GM21390 (cell line): ENCODE measurements around the gene EMCN.
"Not testable (repeated sequence)": the region's sequence is repeated elsewhere in the genome, so short reads cannot be mapped to it uniquely, and the experiment has no call there.

Experiments used
- ATAC-seq: cut with Tn5 transposase; IDR thresholded peaks from one replicate; pipeline ENCODE4 v1.9.1; 2021; ENCODE audit not compliant: unreplicated experiment

Gene EMCN

GRCh38 chr4:100386270-100386669 is 131.6 kb downstream of the EMCN start:
- ATAC-seq, result no peak

DNA sequence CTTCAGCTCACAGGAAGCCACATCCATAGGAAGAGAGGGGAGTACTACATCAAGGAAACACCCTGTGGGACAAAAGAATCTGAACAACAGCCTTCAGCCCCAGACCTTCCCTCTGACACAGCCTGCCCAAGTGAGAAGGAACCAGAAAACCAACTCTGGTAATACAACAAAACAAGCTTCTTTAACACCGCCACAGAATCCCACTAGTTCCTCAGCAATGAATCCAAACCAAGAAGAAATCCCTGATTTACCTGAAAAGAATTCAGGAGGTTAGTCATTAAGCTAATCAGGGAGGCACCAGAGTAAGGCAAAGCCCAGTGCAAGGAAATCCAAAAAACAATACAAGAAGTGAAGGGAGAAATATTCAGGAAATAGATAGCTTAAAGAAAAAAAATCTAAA is 137.4 kb downstream of the EMCN start:
- not testable (repeated sequence) for ATAC-seq

GRCh38 chr4:100379583-100380105 is 138.2 kb downstream of the EMCN start:
- ATAC-seq, result no peak

DNA sequence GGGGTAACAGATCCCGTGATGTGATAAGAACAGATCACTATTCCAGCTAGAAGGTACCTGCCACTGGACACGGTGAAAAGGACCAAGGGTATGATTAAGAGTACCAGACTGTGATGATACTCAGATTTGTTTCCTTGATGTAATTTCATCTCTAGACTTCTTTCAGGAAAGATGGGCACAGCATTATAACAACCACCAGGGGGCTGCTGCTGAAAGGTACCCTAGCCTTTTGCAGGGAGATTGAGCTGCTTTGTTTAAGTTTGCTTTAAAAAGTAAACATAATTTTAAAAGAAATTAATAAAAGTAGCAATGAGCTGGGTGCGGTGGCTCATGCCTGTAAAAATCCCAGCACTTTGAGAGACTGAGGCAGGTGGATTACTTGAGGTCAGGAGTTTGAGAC is 145.4 kb downstream of the EMCN start:
- no peak for ATAC-seq

DNA sequence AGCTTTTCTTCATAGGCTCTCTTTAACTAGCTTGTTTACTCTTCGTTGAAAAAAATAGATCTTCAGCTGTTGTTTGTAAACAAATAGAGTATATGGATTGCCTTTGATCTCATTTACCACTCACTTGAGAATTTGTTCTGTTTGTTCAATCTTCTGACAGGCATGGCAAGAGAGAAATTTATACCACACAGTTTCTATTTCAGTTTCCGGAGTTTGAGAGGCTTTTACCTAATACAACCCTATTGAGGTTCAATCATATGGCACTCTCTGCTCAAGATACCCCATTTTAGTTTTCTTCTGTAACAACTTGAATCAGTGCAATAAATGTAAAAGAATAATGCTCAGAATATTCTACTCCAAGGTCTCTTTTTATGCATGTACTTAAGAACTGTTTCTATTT is 148.0 kb downstream of the EMCN start:
- no peak for ATAC-seq

GRCh38 chr4:100367451-100367850 is 150.4 kb downstream of the EMCN start:
- no peak for ATAC-seq

DNA sequence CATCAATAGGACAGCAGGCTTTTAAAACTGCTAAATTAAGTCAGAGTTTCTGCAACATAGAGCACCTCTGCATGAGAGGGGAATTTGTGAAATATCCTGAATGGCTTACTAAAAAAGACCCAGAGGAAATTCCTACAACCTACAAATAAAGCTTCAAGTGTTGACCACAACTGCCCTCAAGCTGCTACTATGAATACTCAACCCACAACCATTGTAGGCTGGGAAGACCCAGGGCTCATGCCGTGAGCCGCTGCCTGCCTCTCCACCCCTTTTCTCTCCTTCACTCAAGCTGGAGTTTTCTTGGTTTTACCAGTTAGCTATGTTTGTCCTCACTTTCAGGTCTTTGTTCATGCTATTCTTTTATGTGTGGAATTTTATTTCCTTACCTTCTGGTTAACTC is 151.6 kb downstream of the EMCN start:
- no peak for ATAC-seq

GRCh38 chr4:100362366-100362765 is 155.5 kb downstream of the EMCN start:
- ATAC-seq, result no peak

- ATAC-seq, result no peak
Measured at GRCh38 chr4:100361336-100361735, 156.5 kb downstream of the EMCN start.

DNA sequence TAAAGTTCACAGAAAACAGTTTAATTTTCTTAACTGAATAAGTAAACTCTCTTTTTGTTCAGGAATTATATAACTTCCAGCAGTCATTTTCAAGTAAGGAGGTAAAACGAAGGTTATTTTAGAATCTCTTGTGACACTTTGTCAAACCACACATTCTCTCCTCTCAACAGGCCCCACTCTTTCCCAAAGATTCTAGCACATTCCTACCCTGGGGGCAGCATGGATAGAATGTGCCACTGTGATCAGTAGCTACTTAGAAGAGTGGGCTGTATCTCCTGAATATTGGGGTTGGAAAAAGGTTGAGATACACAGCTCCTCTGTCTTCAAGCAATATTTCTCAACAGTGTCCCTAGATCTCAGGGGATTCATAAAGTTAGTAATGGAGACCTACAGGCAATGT is 157.6 kb downstream of the EMCN start:
- ATAC-seq, result no peak

DNA sequence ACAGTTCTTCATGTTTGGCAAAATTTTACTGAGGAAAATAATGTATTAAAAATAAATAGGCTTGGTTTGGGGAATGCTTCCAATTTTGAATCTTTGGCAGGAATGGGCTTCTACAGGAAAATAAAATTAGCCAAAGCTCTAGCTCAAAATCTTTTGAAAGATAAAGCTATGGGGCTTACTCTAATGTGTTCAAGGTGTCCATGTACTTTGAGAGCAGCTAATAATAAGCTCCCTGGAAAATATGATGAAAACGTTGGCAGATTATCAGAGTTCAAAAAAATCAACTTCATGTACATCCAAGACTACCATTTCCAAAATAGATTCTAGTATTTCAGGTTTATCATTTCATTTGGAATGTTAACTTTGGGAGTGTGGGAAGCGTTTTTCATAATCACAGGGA is 158.4 kb downstream of the EMCN start:
- no peak for ATAC-seq

- no peak for ATAC-seq
Measured at GRCh38 chr4:100357542-100357941, 160.3 kb downstream of the EMCN start.

GRCh38 chr4:100356172-100356571 is 161.7 kb downstream of the EMCN start:
- no peak for ATAC-seq

DNA sequence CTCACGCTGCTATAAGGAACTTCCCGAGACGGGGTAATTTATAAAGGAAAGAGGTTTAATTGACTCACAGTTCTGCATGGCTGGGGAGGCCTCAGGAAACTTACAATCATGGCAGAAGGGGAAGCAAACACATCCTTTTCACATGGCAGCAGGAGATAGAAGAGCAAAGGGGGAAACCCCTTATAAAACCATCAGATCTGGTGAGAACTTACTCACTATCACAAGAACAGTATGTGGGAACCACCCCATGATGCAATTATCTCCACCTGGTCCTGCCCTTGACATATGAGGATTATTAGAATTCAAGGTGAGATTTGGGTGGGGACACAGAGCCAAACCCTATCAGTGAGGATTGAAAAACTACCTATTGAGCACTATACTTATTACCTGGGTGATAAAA is 165.5 kb downstream of the EMCN start:
- not testable (repeated sequence) for ATAC-seq

DNA sequence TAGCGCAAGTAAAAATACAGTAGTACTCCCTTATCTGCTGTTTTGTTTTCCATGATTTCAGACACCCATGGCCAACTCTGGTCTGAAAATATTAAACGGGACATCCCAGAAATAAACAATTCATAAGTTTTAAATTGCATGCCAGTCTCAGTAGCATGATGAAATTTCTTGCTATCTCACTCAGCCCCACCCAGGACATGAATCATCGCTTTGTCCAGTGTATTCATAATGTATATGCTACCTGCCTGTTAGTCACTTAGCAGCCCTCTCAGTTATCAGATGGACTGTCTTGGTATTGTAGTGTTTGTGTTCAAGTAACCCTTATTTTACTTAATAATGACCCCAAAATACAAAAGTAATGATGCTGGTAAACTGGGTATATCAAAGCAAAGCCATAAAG is 169.3 kb downstream of the EMCN start:
- ATAC-seq, result no peak

DNA sequence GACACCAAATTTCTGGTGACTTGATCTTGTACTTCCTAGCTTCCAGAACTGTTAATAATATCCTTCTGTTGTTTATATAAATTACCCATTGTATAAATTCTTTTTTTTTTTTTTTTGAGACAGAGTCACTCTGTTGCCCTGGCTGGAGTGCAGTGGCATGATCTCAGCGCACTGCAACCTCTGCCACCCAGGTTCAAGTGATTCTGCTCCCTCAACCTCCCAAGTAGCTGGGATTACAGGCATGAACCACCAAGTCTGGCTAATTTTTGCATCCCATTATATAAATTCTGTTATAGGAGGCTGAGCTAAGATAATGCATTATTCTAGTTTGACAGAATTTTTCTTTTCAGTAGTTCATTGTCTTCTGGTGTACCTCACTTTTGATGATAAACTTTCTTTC is 170.6 kb downstream of the EMCN start:
- no peak for ATAC-seq

GRCh38 chr4:100345585-100345984 is 172.2 kb downstream of the EMCN start:
- ATAC-seq, result no peak
